COLO668 (cell line): ENCODE measurements around the gene TEX13D.

Source experiments
- DNase-seq: peaks from one replicate; lab custom pipeline; 2025; ENCODE audit not compliant: unreplicated experiment; lab: John Stamatoyannopoulos, UW

The TEX13D gene

GRCh38 chrX:124347242-124347641, 14.8 kb downstream of the TEX13D start:
- DNase-seq, result no peak

GRCh38 chrX:124348182-124348581, 15.7 kb downstream of the TEX13D start:
- DNase-seq, result no peak

- DNase-seq, result no peak
Observed at GRCh38 chrX:124348885-124349453, 16.5 kb downstream of the TEX13D start.

GRCh38 chrX:124354648-124355047, 22.2 kb downstream of the TEX13D start:
- DNase-seq, result no peak

GRCh38 chrX:124358800-124359383, 26.4 kb downstream of the TEX13D start:
- no peak for DNase-seq

GRCh38 chrX:124362072-124362471, 29.6 kb downstream of the TEX13D start:
- no peak for DNase-seq

- DNase-seq, result no peak
Observed at GRCh38 chrX:124362761-124363160, 30.3 kb downstream of the TEX13D start.

- DNase-seq, result no peak
Observed at GRCh38 chrX:124369722-124370121, 37.3 kb downstream of the TEX13D start.

- DNase-seq, result no peak
Observed at GRCh38 chrX:124373348-124373747, 40.9 kb downstream of the TEX13D start.

GRCh38 chrX:124378643-124379042, 46.2 kb downstream of the TEX13D start:
- no peak for DNase-seq

- no peak for DNase-seq
Observed at GRCh38 chrX:124383354-124383753, 50.9 kb downstream of the TEX13D start.

GRCh38 chrX:124386401-124386800, 53.9 kb downstream of the TEX13D start:
- no peak for DNase-seq
